NCI-H1694 (cell line): ENCODE results near the gene SERPINB11.
"Not testable (repeated sequence)": the region's sequence is repeated elsewhere in the genome, so short reads cannot be mapped to it uniquely, and the experiment has no call there.

Source experiments
- DNase-seq: peaks from one replicate; lab custom pipeline; 2025; lab: John Stamatoyannopoulos, UW

Gene SERPINB11, protein sequence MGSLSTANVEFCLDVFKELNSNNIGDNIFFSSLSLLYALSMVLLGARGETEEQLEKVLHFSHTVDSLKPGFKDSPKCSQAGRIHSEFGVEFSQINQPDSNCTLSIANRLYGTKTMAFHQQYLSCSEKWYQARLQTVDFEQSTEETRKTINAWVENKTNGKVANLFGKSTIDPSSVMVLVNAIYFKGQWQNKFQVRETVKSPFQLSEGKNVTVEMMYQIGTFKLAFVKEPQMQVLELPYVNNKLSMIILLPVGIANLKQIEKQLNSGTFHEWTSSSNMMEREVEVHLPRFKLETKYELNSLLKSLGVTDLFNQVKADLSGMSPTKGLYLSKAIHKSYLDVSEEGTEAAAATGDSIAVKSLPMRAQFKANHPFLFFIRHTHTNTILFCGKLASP

DNA sequence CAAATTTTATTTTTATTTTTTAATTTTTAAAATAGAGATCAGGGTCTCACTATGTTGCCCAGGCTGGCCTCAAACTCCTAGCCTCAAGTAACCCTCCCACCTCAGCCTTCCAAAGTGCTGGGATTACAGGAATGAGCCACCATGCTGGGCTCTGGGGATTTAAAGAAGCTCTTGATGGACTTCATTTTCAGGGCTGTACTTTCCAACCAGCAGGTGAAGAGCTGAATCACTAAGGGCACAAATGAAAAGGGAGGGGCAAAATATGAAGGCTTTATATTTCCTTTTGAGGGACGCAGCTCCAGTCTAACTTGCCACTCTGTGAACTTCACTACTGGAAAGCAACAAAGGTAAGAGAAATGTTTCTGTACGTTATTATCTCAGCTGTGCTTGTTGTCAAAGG lies at the start of gene SERPINB11:
TSS of gene SERPINB11 (plus strand) at position 301 of the 400 bp plus-strand sequence. CDS start 7,234 bp downstream, outside the sequence.
- no peak for DNase-seq

DNA sequence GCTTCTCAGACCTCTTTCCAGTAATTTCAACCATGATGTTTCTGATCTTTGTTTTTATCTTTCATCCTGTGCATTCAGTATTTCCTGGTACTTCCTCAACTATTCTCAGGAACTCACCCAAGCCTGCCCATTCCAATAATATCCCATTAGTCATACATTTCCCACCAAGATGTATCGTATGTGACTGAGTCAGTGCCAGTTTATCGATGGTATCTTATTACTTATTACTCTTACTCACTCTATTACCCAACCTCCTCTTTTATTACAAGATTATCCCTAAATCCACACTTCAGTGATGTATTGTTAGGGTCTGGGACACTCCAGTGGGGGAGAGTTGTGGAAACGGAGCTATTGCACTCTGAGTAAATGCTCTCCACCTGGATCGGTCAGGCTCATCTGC lies 43.8 kb upstream of the SERPINB11 start:
- DNase-seq: not testable (repeated sequence)

DNA sequence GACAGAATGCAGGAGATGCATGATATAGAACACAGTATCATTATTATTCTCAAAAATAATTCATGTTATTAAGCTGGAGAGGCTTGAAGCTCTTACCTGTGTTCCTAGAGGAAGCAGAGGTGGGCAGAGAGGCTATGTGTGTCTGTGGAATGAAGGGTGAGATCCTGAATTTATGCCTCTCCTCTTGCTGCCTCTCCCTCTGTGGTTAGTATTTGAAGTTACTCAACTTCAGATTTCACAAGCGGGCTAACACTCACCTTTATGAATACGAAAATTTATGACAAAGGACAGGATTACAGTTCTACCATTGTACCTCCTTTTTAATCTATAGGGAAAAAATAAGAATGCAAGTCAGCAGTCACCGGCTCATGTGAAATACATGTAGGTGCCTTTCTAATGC lies 41.0 kb upstream of the SERPINB11 start, which contains the start of gene SERPINB3:
TSS of gene SERPINB3 (minus strand) at position 144 of the 400 bp plus-strand sequence. CDS start 677 bp downstream, outside the sequence.
- not testable (repeated sequence) for DNase-seq

DNA sequence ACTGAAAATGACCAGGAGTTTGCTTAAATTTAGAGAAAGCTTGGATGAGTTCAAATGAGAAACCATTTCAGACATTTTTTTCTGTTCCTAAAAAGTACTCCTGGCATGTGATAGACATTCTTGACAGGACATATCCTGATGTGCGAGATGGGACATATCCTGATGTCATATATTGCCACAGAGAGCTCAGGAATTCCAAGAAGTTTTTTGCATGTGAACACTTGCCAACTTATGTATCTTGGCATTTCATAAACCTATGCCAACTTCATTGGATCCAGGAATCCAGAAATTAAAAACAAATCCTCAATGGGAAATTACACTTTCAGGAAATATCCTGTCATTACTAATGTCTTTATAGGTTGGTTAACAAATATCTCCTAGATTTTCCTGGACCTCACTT lies 38.2 kb upstream of the SERPINB11 start:
- DNase-seq: no peak

DNA sequence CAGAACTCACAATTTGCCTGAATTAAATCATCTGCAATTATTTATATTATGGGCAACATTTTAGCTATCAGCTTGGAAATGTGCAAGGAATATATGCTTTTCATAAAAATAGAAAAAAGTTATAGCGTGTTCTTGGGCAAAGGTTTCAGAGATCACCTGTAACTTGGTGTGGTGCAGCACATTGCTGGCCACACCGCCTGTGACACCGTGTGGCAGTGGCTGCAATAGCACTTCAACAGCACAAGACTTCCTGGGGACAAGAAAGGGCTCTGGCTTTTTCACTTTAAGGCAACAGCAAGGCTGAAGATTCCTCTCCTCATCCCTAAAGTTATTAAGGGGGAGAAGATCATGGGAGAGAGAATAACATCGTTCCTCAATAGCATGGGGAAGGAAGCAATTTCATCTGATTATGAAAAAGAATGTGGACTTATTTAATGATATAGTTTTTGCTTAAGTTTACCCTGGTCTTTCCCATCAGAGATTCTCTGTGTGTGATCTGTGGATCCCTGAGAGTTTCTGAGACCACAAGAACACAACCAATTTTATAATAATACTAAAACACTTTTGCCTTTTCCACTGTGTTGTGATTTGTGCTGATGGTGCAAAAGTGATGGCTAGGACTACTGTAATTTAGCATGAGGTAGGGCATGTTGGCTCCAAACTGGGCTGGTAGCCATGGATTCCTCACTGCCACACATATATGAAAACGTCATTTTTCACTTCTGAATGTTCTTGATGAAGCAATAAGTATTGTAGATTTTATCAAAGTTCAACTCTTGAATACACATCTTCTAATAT lies 26.0 kb upstream of the SERPINB11 start:
- peak; percentile 0 for DNase-seq

DNA sequence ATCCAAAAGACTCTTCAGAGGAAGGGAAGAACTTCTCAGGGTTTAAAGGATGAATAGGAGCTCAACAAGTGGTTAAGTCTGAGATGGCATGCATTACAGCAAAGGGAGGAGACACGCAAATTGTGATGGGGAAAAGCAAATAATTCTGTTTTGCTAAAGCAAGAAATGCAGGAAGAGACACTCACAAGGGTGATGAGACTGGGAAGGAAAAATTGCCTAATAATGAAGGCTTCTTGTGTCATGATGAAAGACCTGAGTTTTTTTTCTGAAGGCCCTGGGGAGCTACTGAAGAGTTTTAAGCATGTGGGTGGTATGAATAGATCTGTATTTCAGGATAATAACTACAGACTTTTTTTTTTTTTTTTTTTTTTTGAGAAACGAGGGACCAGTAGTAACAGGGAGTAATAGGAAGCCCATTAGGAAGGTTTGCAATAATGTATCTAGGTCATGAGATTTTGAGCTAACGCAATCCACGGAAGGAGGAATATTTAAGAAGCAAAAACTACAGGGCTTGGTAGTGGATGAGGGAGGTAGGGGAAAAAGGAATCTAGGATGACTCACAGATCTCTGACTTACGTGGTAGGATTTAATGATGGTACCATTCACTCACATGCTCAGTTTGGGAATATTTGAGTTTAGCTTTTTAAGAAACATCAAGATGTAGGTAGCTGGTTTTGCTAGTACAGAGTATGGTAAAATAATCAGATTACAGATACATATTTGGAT lies 25.1 kb upstream of the SERPINB11 start:
- DNase-seq: no peak

DNA sequence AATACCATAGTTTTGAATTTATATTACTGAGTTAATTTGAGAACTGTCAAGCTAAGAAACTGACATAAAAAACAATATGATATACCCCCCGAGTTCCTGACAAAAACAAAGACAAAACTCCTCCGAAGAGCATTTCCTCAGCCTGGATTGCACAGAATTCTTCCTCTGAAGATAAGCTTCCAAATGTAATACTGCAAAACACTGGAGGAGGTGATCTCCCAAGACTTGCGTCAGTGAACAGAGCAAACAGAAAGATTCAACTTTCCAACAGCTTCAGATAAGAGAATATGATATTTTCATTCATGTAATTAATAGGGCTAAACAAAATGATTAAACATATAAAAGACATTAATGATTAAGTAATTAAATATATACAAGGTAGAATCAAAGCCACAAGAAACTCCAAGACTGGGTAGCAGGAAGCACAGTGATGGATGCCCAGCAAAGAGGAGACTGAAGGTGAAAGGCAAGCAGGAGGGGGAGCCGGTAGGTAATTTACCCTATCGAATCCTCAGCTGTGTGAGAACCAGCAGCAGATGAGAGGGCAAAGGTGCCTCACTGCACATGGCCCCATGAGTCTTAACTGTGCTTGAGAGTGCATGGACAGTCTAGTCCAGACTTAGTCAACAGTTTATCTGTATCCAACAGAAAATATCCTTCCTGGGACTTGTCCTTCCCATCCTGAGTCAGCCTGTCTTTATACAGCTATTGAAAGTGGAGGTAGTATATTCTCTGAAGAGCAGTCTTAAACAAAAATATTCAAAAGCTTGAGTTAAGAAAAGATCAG lies 22.7 kb upstream of the SERPINB11 start:
- DNase-seq: no peak

DNA sequence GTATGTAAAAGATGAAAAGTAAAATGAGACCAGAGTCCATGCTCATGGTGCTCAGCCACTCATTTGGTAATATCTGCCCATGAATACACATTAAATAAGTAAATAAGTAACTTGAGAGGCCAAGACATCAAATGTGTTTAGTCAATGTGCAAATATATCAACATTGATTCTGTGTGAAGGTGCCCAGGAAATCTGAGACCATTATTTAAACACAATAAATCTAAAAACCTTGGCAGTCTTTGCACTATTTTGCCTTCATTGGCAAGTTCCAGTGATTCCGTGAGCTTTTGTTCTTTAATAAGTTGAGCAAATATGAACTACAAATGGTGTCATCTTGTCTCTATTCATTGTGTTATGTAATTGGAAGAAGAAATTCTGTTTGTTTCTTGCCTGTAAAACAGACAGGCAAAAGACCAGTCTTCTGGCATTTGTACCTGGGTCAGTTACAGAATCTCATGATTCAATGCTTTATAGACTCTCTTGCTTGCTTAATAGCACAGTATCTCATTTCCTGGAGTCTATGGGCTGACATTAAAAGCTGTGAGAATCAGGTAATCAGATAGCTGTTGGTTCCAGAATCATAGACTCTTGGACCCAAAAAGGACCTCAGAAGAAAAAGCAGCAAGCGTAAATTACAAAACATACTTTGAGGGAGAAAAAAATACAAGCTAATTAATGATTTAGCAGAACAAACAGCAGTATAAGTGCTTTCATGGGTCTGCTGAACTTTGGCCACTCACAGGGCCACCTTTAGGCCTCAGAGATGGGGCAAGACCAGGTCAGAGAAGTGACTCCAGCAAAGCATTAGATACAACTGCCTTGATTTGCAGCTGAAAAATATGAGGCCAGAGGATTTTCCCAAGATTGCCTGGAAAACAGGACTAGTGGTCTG lies 21.1 kb upstream of the SERPINB11 start:
- DNase-seq: no peak

DNA sequence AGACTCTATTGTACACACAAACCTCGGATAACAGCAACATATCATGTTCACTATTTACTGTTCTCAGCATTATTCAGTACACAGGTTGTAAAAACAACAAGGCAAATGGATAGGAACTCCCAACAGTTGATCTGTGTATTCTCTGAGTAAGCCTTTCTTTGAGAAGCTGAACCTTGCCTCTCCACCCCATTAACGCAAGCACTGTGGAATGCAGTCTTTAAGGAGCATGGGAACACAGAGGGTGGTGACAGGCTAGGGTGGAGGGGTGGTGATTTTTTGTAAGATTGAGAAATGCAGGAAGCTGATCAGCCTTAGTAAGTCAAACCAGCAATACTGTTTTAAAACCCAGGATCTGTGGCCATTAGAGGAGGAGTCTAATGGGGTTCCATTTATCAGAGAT lies 19.6 kb upstream of the SERPINB11 start:
- no peak for DNase-seq

DNA sequence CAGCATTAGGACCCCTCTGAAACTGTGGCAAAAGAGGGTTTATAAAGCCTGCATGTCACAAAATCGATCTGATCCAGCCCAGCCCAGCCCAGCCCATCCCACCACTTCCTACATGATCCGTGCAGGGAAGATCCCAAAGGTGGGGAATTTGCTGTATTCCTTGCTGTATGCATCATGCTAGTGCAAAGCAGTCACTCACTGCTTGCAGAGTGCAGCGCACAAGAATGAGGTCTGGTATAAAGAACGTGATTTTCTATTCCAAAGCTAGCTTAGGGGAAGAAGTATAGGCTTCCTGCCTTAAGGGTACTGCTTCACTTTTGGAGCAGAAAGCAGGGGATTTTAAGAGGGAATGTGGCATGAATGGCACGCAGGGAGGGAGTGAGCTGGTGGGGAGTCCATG lies 18.9 kb upstream of the SERPINB11 start:
- DNase-seq: no peak

DNA sequence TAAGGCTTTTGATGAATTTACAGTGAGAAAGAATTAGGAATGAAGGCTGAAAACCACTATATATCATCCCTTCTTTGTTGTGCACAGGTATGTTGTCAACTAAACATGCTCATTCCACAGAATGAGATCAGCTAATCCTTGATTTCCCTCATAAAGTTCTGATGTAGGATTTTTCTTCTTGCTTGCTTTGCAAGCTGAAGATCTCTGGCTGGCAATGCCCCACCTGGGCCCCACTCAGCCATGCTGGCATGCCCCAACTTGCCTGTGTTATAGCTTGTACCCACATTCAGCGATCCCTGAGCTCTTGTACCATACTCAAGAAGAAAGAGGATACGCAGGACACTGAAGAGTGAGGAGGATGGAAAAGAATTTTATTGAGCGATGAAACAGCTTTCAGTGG lies 18.0 kb upstream of the SERPINB11 start:
- no peak for DNase-seq

DNA sequence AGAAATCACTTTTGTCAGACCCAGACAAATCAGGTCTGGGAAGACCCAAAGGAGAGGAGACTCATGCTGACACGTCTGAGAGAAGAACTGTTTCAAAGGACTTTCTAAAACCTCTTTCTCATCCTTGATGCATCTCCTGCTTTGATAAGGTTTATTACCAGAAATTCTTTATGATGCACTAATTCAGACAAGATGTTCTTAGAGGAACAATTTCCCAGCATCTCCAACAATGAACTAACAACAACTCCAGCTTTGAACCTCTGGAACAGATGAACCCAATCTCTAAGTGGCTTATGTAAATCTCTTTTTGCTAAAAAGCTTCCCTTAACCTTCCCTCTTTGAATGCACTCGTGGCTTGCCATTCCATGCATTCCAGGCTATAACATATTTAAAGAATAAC lies 15.9 kb upstream of the SERPINB11 start:
- no peak for DNase-seq

DNA sequence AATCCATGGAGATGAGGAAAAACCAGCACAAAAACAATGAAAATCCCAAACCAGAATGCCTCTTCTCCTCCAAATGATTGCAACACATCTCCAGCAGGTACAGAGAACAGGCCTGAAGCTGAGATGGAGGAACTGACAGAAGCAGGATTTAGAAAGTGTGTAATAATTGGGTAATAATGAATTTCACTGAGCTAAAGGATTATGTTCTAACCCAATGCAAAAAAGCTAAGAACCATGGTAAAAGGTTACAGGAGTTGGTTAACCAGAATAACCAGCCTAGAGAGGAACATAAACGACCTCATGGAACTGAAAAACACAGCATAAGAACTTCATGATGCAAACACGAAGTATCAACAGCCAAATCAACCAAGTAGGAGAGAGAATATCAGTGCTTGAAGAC lies 13.7 kb upstream of the SERPINB11 start:
- no peak for DNase-seq

DNA sequence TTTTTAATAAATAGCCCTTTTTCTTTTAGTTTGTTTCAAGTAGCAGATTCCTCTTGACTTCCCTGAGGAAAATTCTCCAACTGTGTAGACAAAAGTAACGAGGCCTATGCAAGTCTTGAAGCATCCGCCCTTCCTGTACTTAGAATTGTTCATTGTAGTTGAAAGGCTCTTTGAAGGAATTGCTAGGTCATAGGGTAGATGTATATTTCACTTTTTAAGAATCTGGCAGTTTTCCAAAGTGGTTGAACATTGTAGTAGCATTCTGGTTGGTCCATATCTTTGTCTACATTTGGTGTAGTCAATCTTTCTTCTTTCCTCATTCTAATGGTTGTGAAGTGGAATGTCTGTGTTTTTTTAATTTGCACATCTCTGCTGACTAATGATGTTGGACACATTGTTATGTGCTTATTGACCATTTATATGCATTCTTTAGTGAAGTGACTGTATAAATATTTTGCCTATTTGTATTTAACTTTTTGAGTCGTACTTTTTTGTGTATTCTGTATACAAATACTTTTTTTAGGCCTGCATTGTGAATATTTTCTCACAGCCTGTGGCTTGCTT lies 5.6 kb upstream of the SERPINB11 start:
- DNase-seq: no peak

DNA sequence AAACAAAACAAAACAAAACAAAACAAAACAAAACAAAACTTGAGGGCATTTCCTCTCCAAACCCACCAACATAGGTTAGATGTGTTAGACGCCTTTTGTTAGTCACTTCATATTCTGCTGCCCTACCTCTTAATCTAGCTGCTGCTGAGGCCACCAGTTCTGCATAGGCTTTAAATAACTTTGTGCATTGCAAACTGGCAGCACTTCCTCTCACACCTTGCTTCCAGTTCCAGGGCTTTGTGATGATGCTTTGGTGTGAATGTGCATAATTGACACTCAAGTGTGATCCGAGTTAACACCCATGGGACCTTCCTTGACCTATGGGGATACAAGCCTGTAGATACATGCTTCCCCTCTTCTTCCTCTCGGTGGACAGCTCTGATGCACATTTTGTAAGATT lies 2.3 kb upstream of the SERPINB11 start:
- no peak for DNase-seq

DNA sequence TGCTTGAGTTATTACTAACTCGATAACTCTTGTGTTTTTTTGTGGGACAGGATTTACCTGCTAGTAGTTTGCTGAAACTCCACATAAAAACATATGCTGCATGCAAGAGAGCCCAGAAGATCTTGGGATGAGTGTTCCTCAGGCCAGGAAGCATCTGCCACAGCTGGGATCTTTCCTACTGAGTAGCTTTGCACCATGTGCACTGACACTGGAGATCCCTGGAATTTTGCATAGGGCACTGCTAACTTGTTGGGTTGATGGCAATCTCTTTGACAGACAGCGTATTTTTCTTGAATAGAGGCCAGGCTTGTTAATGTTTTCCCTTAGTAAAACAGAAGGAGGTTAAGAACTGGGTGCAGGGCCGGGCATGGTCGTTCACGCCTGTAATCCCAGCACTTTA lies 808 bp upstream of the SERPINB11 start:
- DNase-seq: no peak

DNA sequence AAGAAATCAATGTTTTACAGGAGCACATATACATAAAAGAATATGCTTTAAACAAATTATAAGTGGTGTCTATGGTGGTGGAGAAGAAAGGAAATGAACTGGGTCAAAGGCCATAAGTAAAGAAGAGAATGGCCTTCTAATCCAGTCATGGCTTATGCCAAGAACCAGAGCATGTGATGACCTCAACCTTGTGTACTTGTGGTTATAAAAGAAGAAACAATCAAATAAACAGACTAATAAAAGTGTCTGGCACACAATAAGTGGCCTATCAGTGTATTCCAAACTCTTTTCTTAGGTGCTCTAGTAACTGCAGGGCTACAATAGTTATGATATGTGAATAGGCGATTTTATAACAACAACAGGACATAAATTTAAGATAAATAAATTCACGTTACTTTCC lies 2.6 kb downstream of the SERPINB11 start:
- DNase-seq: no peak

DNA sequence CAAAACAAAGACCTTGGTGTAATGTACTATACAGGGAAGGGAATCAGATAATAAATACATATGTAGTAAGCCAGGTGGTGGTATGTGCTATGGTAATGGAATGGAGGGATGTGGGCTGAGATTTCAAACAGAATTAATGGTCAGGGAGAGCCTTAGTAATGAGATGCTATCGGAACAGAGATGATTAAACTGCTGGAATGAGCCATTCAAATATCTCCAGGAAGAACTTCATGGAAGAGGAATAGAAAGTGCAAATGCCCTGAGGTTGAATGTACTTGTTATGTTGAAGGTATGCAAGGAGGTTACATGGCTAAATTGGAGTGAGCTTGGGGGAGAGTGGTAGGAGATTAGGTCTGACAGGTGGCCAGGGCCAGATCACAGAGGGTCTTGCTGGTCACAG lies 5.1 kb downstream of the SERPINB11 start:
- DNase-seq: no peak

DNA sequence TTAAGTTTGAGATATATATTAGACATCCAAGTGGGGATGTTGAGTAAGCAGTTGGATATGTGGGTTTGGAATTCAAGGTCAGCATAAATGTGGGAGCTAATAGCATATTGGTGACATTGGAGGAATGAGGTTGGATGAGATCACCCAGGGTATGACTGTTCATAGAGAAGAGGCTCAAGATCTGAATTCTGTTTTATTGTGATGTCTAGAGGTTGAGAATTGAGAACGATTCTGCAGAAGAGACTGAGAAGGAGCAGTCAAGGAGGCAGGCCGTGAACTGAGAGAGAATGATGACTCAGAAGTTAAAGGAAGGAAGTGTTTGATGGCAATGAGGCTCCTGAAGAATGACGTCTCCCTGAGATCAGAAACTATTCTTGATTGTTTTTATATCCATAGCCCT lies 5.9 kb downstream of the SERPINB11 start:
- no peak for DNase-seq
